ENCODE results near the gene PDGFB.

PDGFB gene

GRCh38 chr22:39242595-39243438 lies 2.0 kb downstream of the PDGFB start:
- Histone ChIP-seq H3K9me2 (ENCODE audit: low read depth, low read length) (no peaks in the 10 kb centered on the region), H3K9ac (ENCODE audit: low read length) (no peak overlapping the region), H3K27me3 (ENCODE audit: insufficient read depth, low read length) (0 out of 2 replicates have a peak, but pooled peaks cover 5% of the 10 kb centered on the region), H3K79me2 (ENCODE audit: insufficient read depth, low read length) (no peaks in the 10 kb centered on the region), H4K20me1 (ENCODE audit: insufficient read depth, low read length) (no peaks in the 10 kb centered on the region), H3K4me1 (ENCODE audit: insufficient read depth, low read length, severe bottlenecking) (no peaks in the 10 kb centered on the region), H2AFZ (ENCODE audit: low read length) (no peak overlapping the region), H3K4me3 (ENCODE audit: low read depth, low read length, poor library complexity, severe bottlenecking) (no peak overlapping the region), H3F3A (ENCODE audit: insufficient read depth, low read length) (no peaks in the 10 kb centered on the region), H3K4me2 (ENCODE audit: low read length) (no peak overlapping the region), H3K36me3 (ENCODE audit: insufficient read depth, low read length) (no peaks in the 10 kb centered on the region), H3K27ac (ENCODE audit: low read depth, low read length, poor library complexity, severe bottlenecking) (no peak overlapping the region), H3K9me3 (ENCODE audit: low read length) (no peaks in the 10 kb centered on the region)
- TF ChIP-seq CTCF (IDR thresholded peaks at IDR 0.05; ENCODE audit: low read length) (no peak), EZH2 (IDR thresholded peaks at IDR 0.05; ENCODE audit: borderline replicate concordance, low read length) (no peak)

- H3K27ac ChIP-seq (ENCODE audit: low read depth, low read length, poor library complexity, severe bottlenecking): no peak overlapping the region
- H3K79me2 ChIP-seq (ENCODE audit: insufficient read depth, low read length): no peaks in the 10 kb centered on the region
- H2AFZ ChIP-seq (ENCODE audit: low read length): no peak overlapping the region
- H3K4me3 ChIP-seq (ENCODE audit: low read depth, low read length, poor library complexity, severe bottlenecking): no peak overlapping the region
- no peaks in the 10 kb centered on the region for H3K4me1 ChIP-seq (ENCODE audit: insufficient read depth, low read length, severe bottlenecking)
- no peak overlapping the region for H3K4me2 ChIP-seq (ENCODE audit: low read length)
- TF ChIP-seq EZH2 (IDR thresholded peaks at IDR 0.05; ENCODE audit: borderline replicate concordance, low read length): no peak
- TF ChIP-seq CTCF (IDR thresholded peaks at IDR 0.05; ENCODE audit: low read length): no peak
- H3K9ac ChIP-seq (ENCODE audit: low read length): no peak overlapping the region
- no peaks in the 10 kb centered on the region for H3F3A ChIP-seq (ENCODE audit: insufficient read depth, low read length)
- H4K20me1 ChIP-seq (ENCODE audit: insufficient read depth, low read length): no peaks in the 10 kb centered on the region
- H3K36me3 ChIP-seq (ENCODE audit: insufficient read depth, low read length): no peaks in the 10 kb centered on the region
- H3K9me3 ChIP-seq (ENCODE audit: low read length): no peaks in the 10 kb centered on the region
- H3K9me2 ChIP-seq (ENCODE audit: low read depth, low read length): no peaks in the 10 kb centered on the region
- peaks cover 12% of the 10 kb centered on the region; the same call in 1 of the 2 replicates for H3K27me3 ChIP-seq (ENCODE audit: insufficient read depth, low read length)
Observed at GRCh38 chr22:39241794-39242594, 2.8 kb downstream of the PDGFB start.

GRCh38 chr22:39240831-39241793 lies 3.7 kb downstream of the PDGFB start:
- Histone ChIP-seq H3K4me3 (ENCODE audit: low read depth, low read length, poor library complexity, severe bottlenecking) (no peak overlapping the region), H3K9me3 (ENCODE audit: low read length) (no peaks in the 10 kb centered on the region), H3K27ac (ENCODE audit: low read depth, low read length, poor library complexity, severe bottlenecking) (no peak overlapping the region), H3K79me2 (ENCODE audit: insufficient read depth, low read length) (no peaks in the 10 kb centered on the region), H3K27me3 (ENCODE audit: insufficient read depth, low read length) (peaks cover 14% of the 10 kb centered on the region; the same call in 1 of the 2 replicates), H3K9ac (ENCODE audit: low read length) (no peak overlapping the region), H3K4me1 (ENCODE audit: insufficient read depth, low read length, severe bottlenecking) (no peaks in the 10 kb centered on the region), H2AFZ (ENCODE audit: low read length) (no peak overlapping the region), H4K20me1 (ENCODE audit: insufficient read depth, low read length) (no peaks in the 10 kb centered on the region), H3K9me2 (ENCODE audit: low read depth, low read length) (no peaks in the 10 kb centered on the region), H3F3A (ENCODE audit: insufficient read depth, low read length) (no peaks in the 10 kb centered on the region), H3K36me3 (ENCODE audit: insufficient read depth, low read length) (no peaks in the 10 kb centered on the region), H3K4me2 (ENCODE audit: low read length) (no peak overlapping the region)
- TF ChIP-seq CTCF (IDR thresholded peaks at IDR 0.05; ENCODE audit: low read length) (no peak), EZH2 (IDR thresholded peaks at IDR 0.05; ENCODE audit: borderline replicate concordance, low read length) (no peak)
